WTC11 (cell line): Measurements from ENCODE around the gene CCDC149. TPM values are rescaled to one million over a fixed set of nuclear protein-coding genes. Genes with fewer than 3 reads are reported as not detected.

Source experiments
- ATAC-seq: fragments of 200-7000 bp; cut with Tn5 transposase; 2 replicates; pipeline ENCODE4 v1.10.0; 2021; ENCODE audit warnings: mild to moderate bottlenecking, moderate library complexity
- CTCF ChIA-PET: fragments of 300-600 bp; sonication (Branson Sonifier 250); formaldehyde crosslinking; loops from one replicate; lab custom pipeline; 2021; ENCODE audit warnings: antibody characterized with exemption; lab: Charles Lee
- POLR2A ChIA-PET: fragments of 350-600 bp; sonication (Branson Sonifier 250); formaldehyde crosslinking; loops from one replicate; lab custom pipeline; 2021; ENCODE audit warnings: antibody characterized with exemption; lab: Charles Lee
- DNase-seq: peaks from one replicate; pipeline ENCODE4 v3.0.0; 2021; ENCODE audit warnings: low spot score
- H3K27ac Mint-ChIP-seq: 2 replicates; pipeline ENCODE4 v1.8.0; 2021; ENCODE audit warnings: mixed read lengths
- H3K27me3 Mint-ChIP-seq: 2 replicates; pipeline ENCODE4 v1.8.0; 2021; ENCODE audit warnings: low read depth, mild to moderate bottlenecking, moderate library complexity, mixed read lengths
- H3K36me3 Mint-ChIP-seq: 2 replicates; pipeline ENCODE4 v1.8.0; 2021; ENCODE audit warnings: mixed read lengths
- H3K4me1 Mint-ChIP-seq: 2 replicates; pipeline ENCODE4 v1.8.0; 2022; ENCODE audit warnings: mixed read lengths
- H3K4me3 Mint-ChIP-seq: 2 replicates; pipeline ENCODE4 v1.8.0; 2021; ENCODE audit warnings: mild to moderate bottlenecking, moderate library complexity, mixed read lengths
- H3K9me3 Mint-ChIP-seq: 2 replicates; pipeline ENCODE4 v1.8.0; 2021; ENCODE audit warnings: mixed read lengths
- ATF1 ChIP-seq: sonication (generic); formaldehyde crosslinking; IDR thresholded peaks from 2 replicates; pipeline ENCODE4 v1.8.1; 2023; ENCODE audit warnings: mild to moderate bottlenecking, moderate library complexity, missing genetic modification reagents
- CREM ChIP-seq: sonication (generic); formaldehyde crosslinking; IDR thresholded peaks from 2 replicates; pipeline ENCODE4 v1.8.1; 2022; ENCODE audit warnings: mild to moderate bottlenecking, missing genetic modification reagents, moderate library complexity
- EMX1 ChIP-seq: fragments of 250-450 bp; sonication (Bioruptor Pico); IDR thresholded peaks from 2 replicates; pipeline ENCODE4 v1.8.0; 2021; ENCODE audit warnings: mild to moderate bottlenecking
- GABPB1 ChIP-seq: sonication (generic); formaldehyde crosslinking; IDR thresholded peaks from 2 replicates; pipeline ENCODE4 v1.8.1; 2023; ENCODE audit warnings: mild to moderate bottlenecking, missing genetic modification reagents
- GRHL2 ChIP-seq: fragments of 250-450 bp; sonication (Bioruptor Pico); IDR thresholded peaks from 2 replicates; pipeline ENCODE4 v1.8.0; 2022; ENCODE audit warnings: mild to moderate bottlenecking, moderate library complexity; ENCODE audit not compliant: insufficient replicate concordance, severe bottlenecking
- SP1 ChIP-seq: sonication (generic); formaldehyde crosslinking; conservative IDR thresholded peaks from 2 replicates; pipeline ENCODE4 v1.8.1; 2022; ENCODE audit warnings: missing genetic modification reagents
- TP53 ChIP-seq: sonication (generic); formaldehyde crosslinking; IDR thresholded peaks from 2 replicates; pipeline ENCODE4 v1.8.1; 2023; ENCODE audit warnings: mild to moderate bottlenecking, missing genetic modification reagents
- ZBTB21 ChIP-seq: sonication (generic); formaldehyde crosslinking; IDR thresholded peaks from 2 replicates; pipeline ENCODE4 v1.8.1; 2023; ENCODE audit warnings: mild to moderate bottlenecking, missing genetic modification reagents, borderline replicate concordance
- ZNF219 ChIP-seq: sonication (generic); formaldehyde crosslinking; IDR thresholded peaks from 2 replicates; pipeline ENCODE4 v1.8.0; 2023; ENCODE audit warnings: missing genetic modification reagents, mild to moderate bottlenecking, borderline replicate concordance
- ZNF416 ChIP-seq: fragments of 250-450 bp; sonication (Bioruptor Pico); IDR thresholded peaks from 2 replicates; pipeline ENCODE4 v1.9.0; 2021; ENCODE audit warnings: mild to moderate bottlenecking, inconsistent platforms
- ZNF671 ChIP-seq: fragments of 250-450 bp; sonication (Bioruptor Pico); IDR thresholded peaks from 2 replicates; pipeline ENCODE4 v1.8.0; 2021; ENCODE audit warnings: mild to moderate bottlenecking
- total RNA-seq: library from RNA; stranded (reverse); gene quantifications from 3 replicates; pipeline ENCODE4 v1.2.3, GENCODE V29; 2021
- TF ChIP-seq, protein P1 (sequence below): sonication (generic); formaldehyde crosslinking; IDR thresholded peaks from 2 replicates; pipeline ENCODE4 v1.8.1; 2022; ENCODE audit warnings: low read depth, missing genetic modification reagents, borderline replicate concordance
- TF ChIP-seq, protein P2 (sequence below): sonication (generic); formaldehyde crosslinking; IDR thresholded peaks from 2 replicates; pipeline ENCODE4 v1.8.1; 2023; ENCODE audit warnings: mild to moderate bottlenecking, missing genetic modification reagents
- TF ChIP-seq, protein P3 (sequence below): sonication (generic); formaldehyde crosslinking; IDR thresholded peaks from 2 replicates; pipeline ENCODE4 v1.8.1; 2022; ENCODE audit warnings: missing genetic modification reagents, borderline replicate concordance
- TF ChIP-seq, protein P4 (sequence below): fragments of 250-450 bp; sonication (Bioruptor Pico); IDR thresholded peaks from 2 replicates; pipeline ENCODE4 v1.9.0; 2021; ENCODE audit warnings: mild to moderate bottlenecking
- TF ChIP-seq, protein P5 (sequence below): fragments of 250-450 bp; sonication (Bioruptor Pico); IDR thresholded peaks from 2 replicates; pipeline ENCODE4 v1.9.0; 2021; ENCODE audit warnings: moderate library complexity, mild to moderate bottlenecking, inconsistent platforms, borderline replicate concordance
- TF ChIP-seq, protein P6 (sequence below): sonication (generic); formaldehyde crosslinking; IDR thresholded peaks from 2 replicates; pipeline ENCODE4 v1.8.0; 2023; ENCODE audit warnings: mild to moderate bottlenecking, missing genetic modification reagents

Gene CCDC149
- total RNA-seq, 1 experiment from 2014 or later, result 3.9 TPM

DNA sequence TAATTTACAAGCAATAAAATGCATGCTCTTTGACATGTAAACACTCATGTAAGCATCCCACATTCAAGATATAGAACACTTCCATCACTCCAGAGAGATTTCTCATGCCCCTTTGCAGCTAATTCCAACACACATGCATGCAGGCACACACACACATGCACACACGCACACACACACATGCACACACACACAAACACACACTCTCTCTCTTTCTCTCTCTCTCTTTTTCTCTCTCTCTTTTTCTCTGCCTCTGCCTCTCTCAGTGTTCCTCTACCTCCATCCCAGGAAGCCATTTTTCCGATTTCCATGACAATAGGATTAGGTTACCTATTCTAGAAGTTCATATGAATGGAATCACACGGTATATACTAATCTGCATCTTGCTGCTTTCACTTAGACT is 129.3 kb downstream of the CCDC149 start:
- POLR2A ChIA-PET, result no interaction called here
- H3K27me3 Mint-ChIP-seq, result no peaks in the 10 kb centered on the region

DNA sequence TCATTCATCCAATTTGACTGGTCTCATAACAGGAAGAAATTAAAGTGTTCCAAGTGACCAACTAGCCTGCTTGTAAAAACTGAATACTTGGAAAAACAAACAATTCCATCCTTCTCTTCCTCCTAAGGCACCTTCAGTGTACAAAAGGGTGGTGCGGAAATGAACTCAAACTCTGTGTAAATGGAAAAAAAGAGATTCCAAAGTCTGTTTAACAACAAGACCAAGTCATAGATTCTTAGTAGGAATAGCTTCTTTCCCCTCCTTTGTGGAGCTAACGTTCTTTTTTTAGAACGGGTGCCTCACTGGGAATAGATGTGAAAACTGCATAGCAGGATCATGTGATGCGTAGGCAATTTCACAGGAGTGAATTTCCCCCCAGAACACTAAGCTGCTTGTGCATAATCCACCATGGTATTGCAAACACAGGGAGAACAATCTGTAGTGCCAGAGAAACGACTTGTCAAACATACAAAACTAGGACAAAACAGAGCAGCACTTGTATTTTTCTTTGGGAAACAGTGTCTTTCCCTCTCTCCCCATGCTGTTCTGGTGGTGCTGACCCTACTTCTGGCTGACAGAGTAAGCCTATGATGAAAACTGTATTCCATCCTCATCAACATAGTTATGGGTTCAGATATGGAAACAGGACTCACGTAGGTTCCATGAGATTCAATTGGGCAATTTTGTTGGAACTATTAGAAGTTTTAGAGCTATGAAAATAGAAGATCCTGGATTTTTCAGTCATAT is 130.7 kb downstream of the CCDC149 start:
- ChIA-PET CTCF (interaction anchor here (1.0 kb wide), 1 partner anchor 12 kb away, joined by 4 read pairs; no protein-coding TSS in a partner anchor), POLR2A (no interaction called here)
- ATAC-seq (no peak), DNase-seq (no peak)
- TF ChIP-seq, protein P1, sequence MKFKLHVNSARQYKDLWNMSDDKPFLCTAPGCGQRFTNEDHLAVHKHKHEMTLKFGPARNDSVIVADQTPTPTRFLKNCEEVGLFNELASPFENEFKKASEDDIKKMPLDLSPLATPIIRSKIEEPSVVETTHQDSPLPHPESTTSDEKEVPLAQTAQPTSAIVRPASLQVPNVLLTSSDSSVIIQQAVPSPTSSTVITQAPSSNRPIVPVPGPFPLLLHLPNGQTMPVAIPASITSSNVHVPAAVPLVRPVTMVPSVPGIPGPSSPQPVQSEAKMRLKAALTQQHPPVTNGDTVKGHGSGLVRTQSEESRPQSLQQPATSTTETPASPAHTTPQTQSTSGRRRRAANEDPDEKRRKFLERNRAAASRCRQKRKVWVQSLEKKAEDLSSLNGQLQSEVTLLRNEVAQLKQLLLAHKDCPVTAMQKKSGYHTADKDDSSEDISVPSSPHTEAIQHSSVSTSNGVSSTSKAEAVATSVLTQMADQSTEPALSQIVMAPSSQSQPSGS (CRISPR knock-in tag), result no peak
- no peak for TF ChIP-seq TP53 (CRISPR knock-in tag)
- TF ChIP-seq ZBTB21 (CRISPR knock-in tag), result no peak
- TF ChIP-seq, protein P2, sequence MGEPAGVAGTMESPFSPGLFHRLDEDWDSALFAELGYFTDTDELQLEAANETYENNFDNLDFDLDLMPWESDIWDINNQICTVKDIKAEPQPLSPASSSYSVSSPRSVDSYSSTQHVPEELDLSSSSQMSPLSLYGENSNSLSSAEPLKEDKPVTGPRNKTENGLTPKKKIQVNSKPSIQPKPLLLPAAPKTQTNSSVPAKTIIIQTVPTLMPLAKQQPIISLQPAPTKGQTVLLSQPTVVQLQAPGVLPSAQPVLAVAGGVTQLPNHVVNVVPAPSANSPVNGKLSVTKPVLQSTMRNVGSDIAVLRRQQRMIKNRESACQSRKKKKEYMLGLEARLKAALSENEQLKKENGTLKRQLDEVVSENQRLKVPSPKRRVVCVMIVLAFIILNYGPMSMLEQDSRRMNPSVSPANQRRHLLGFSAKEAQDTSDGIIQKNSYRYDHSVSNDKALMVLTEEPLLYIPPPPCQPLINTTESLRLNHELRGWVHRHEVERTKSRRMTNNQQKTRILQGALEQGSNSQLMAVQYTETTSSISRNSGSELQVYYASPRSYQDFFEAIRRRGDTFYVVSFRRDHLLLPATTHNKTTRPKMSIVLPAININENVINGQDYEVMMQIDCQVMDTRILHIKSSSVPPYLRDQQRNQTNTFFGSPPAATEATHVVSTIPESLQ (CRISPR knock-in tag), result no peak
- TF ChIP-seq GABPB1 (CRISPR knock-in tag), result no peak
- TF ChIP-seq ZNF416 (CRISPR knock-in tag), result no peak
- H3K27me3 Mint-ChIP-seq, result no peaks in the 10 kb centered on the region
- H3K4me3 Mint-ChIP-seq, result no peak overlapping the region
- H3K9me3 Mint-ChIP-seq, result peaks cover 13% of the 10 kb centered on the region
- H3K4me1 Mint-ChIP-seq, result peaks cover 28% of the 10 kb centered on the region
- no peak overlapping the region for H3K27ac Mint-ChIP-seq
- H3K36me3 Mint-ChIP-seq, result peaks cover 5% of the 10 kb centered on the region

More for the DNA sequence above, 129.3 kb downstream of the CCDC149 start:
- H3K36me3 Mint-ChIP-seq, result peaks cover 5% of the 10 kb centered on the region
- TF ChIP-seq, protein P3, sequence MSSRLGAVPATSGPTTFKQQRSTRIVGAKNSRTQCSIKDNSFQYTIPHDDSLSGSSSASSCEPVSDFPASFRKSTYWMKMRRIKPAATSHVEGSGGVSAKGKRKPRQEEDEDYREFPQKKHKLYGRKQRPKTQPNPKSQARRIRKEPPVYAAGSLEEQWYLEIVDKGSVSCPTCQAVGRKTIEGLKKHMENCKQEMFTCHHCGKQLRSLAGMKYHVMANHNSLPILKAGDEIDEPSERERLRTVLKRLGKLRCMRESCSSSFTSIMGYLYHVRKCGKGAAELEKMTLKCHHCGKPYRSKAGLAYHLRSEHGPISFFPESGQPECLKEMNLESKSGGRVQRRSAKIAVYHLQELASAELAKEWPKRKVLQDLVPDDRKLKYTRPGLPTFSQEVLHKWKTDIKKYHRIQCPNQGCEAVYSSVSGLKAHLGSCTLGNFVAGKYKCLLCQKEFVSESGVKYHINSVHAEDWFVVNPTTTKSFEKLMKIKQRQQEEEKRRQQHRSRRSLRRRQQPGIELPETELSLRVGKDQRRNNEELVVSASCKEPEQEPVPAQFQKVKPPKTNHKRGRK, result no peak
- no peak for TF ChIP-seq SP1
- peaks cover 20% of the 10 kb centered on the region for H3K4me1 Mint-ChIP-seq
- H3K27ac Mint-ChIP-seq, result no peak overlapping the region; the same call in 1 of the 2 replicates
- H3K4me3 Mint-ChIP-seq, result peak overlapping the region; percentile 0; the same call in 1 of the 2 replicates
- ATAC-seq (peak; percentile 36; the same call in 1 of the 2 replicates), DNase-seq (no peak)
- CTCF ChIA-PET, result interaction anchor here (1.0 kb wide), 1 partner anchor 10 kb away, joined by 4 read pairs; no protein-coding TSS in a partner anchor
- H3K9me3 Mint-ChIP-seq, result peaks cover 20% of the 10 kb centered on the region

DNA sequence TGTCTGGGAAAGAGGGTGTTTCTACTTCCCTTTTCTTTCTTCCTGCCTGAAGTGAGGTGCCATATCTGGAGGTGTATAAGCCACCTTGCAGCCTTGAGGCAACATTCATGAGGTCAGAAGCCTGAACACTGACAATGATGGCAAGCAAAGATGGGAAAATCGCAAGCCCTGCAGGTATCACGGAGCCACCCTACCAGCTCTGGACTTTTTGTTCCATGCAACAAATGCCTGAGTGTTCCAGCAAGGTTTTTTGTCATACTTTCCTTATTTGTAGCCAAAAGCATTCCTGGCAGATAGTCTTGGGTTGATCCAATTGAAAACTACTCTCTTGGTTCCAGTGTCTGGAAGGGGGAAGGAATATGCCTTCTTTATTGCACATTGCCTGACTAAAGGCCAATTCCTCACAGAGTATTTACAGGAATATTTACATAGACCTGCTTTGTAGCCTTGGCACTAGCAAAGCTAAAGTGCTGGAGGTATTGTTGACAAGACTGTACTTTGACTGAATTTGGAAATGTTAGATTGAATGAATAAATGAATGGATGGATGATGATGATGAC is 131.8 kb downstream of the CCDC149 start:
- CTCF ChIA-PET, result no interaction called here
- Mint-ChIP-seq H3K4me3 (no peak overlapping the region), H3K27ac (no peak overlapping the region), H3K4me1 (peaks cover 28% of the 10 kb centered on the region), H3K27me3 (no peaks in the 10 kb centered on the region; the same call in 1 of the 2 replicates), H3K9me3 (peaks cover 4% of the 10 kb centered on the region; the same call in 1 of the 2 replicates), H3K36me3 (no peaks in the 10 kb centered on the region; the same call in 1 of the 2 replicates)
- ATAC-seq (no peak), DNase-seq (no peak)
- POLR2A ChIA-PET, result no interaction called here
- no peak for TF ChIP-seq ZNF219 (CRISPR knock-in tag)
- no peak for TF ChIP-seq ATF1 (CRISPR knock-in tag)
- no peak for TF ChIP-seq CREM
- no peak for TF ChIP-seq EMX1
- no peak for TF ChIP-seq ZNF671 (CRISPR knock-in tag)
- TF ChIP-seq, protein P4, sequence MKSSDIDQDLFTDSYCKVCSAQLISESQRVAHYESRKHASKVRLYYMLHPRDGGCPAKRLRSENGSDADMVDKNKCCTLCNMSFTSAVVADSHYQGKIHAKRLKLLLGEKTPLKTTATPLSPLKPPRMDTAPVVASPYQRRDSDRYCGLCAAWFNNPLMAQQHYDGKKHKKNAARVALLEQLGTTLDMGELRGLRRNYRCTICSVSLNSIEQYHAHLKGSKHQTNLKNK (CRISPR knock-in tag), result no peak
- no peak for TF ChIP-seq GRHL2 (CRISPR knock-in tag)
- TF ChIP-seq, protein P5, sequence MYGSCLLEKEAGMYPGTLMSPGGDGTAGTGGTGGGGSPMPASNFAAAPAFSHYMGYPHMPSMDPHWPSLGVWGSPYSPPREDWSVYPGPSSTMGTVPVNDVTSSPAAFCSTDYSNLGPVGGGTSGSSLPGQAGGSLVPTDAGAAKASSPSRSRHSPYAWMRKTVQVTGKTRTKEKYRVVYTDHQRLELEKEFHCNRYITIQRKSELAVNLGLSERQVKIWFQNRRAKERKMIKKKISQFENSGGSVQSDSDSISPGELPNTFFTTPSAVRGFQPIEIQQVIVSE (CRISPR knock-in tag), result no peak
- TF ChIP-seq, protein P3, result no peak
- TF ChIP-seq, protein P6, sequence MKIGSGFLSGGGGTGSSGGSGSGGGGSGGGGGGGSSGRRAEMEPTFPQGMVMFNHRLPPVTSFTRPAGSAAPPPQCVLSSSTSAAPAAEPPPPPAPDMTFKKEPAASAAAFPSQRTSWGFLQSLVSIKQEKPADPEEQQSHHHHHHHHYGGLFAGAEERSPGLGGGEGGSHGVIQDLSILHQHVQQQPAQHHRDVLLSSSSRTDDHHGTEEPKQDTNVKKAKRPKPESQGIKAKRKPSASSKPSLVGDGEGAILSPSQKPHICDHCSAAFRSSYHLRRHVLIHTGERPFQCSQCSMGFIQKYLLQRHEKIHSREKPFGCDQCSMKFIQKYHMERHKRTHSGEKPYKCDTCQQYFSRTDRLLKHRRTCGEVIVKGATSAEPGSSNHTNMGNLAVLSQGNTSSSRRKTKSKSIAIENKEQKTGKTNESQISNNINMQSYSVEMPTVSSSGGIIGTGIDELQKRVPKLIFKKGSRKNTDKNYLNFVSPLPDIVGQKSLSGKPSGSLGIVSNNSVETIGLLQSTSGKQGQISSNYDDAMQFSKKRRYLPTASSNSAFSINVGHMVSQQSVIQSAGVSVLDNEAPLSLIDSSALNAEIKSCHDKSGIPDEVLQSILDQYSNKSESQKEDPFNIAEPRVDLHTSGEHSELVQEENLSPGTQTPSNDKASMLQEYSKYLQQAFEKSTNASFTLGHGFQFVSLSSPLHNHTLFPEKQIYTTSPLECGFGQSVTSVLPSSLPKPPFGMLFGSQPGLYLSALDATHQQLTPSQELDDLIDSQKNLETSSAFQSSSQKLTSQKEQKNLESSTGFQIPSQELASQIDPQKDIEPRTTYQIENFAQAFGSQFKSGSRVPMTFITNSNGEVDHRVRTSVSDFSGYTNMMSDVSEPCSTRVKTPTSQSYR (CRISPR knock-in tag), result no peak
